Measurements from ENCODE around the gene NRF1. TPM values are rescaled to one million over a fixed set of nuclear protein-coding genes. Genes with fewer than 3 reads are reported as not detected.

Gene NRF1
- total and polyA plus RNA-seq, 2 of the 8 experiments (the other 6 are each of a cell fraction or from before 2014, with no cell fraction given) = 18.2 to 21.4 TPM

DNA sequence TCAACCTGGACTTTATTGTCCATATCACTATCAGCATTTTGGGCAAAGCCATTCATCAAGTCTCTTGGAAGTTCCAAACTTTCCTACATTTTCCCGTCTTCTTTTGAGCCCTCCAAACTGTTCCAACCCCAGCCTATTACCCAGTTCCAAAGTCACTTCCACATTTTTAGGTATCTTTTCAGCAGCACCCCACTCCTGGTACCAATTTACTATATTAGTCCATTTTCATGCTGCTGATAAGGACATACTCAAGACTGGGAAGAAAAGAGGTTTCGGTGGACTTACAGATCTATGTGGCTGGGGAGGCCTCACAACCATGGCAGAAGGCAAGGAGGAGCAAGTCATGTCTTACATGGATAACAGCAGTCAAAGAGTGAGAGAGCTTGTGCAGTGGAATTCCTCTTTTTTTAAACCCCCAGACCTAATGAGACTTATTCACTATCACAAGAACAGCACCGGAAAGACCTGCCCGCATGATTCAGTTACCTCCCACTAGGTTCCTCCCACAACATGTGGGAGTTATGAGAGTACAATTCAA, 50.2 kb downstream of the NRF1 start:
- Histone ChIP-seq H4K91ac (replicated peaks; ENCODE audit: insufficient read length, low read length) (no peak overlapping the region), H4K20me1 (replicated peaks in 1 of 2; ENCODE audit: control insufficient read depth in 1 of 2, insufficient read depth in 2 of 2, low read length in 2 of 2) (peaks cover 0 to 1% of the 10 kb centered on the region in 2 experiments), H2BK120ac (replicated peaks; ENCODE audit: low read depth, low read length) (no peak overlapping the region), H3K27me3 (replicated peaks in 1 of 4; ENCODE audit: control insufficient read depth in 3 of 4, extremely low read depth in 1 of 4, insufficient read depth in 3 of 4, low read length in 3 of 4) (no peaks in the 10 kb centered on the region), H2AFZ (ENCODE audit: low read length) (no peak overlapping the region), H2BK15ac (ENCODE audit: low read length) (no peak overlapping the region), H3K4me3 (ENCODE audit: extremely low read depth in 1 of 4, insufficient read depth in 2 of 4, low read depth in 3 of 4, low read length in 4 of 4) (no peak overlapping the region), H3K4me2 (ENCODE audit: insufficient read depth in 1 of 2, low read depth in 2 of 2, low read length in 2 of 2) (no peak overlapping the region), H2BK5ac (ENCODE audit: low read depth, low read length) (no peak overlapping the region), H3K23ac (ENCODE audit: insufficient read length) (no peak overlapping the region), H3K79me1 (ENCODE audit: low read depth, low read length) (no peaks in the 10 kb centered on the region), H3K36me3 (ENCODE audit: control insufficient read depth in 2 of 4, insufficient read depth in 4 of 4, low read length in 3 of 4) (peaks cover 2 to 56% (median 26%) of the 10 kb centered on the region in 4 experiments; a peak in 7 of 8 replicates), H4K5ac (ENCODE audit: insufficient read length, low read depth, low read length) (no peak overlapping the region), H2BK20ac (ENCODE audit: low read length) (no peak overlapping the region), H3K14ac (ENCODE audit: insufficient read length) (no peak overlapping the region), H3K18ac (ENCODE audit: extremely low read depth, low read length) (no peak overlapping the region), H2AK5ac (ENCODE audit: low read depth, low read length) (no peak overlapping the region), H3K9me3 (ENCODE audit: insufficient read depth in 2 of 2, low read depth in 1 of 2, low read length in 1 of 2) (peaks cover 25 to 40% of the 10 kb centered on the region in 2 experiments), H3K56ac (replicated peaks; ENCODE audit: insufficient read length, low read depth, low read length) (no peak overlapping the region), H4K8ac (ENCODE audit: extremely low read depth, insufficient read depth, low read length) (no peak overlapping the region), H3K23me2 (ENCODE audit: low read depth, low read length) (no peaks in the 10 kb centered on the region), H3K4me1 (replicated peaks in 1 of 4; ENCODE audit: control insufficient read depth in 3 of 4, insufficient read depth in 4 of 4, low read length in 3 of 4) (peaks cover 0 to 12% (median 3%) of the 10 kb centered on the region in 4 experiments; a peak in 4 of 7 replicates), H2BK12ac (ENCODE audit: low read depth, low read length) (no peak overlapping the region), H3K4ac (replicated peaks; ENCODE audit: insufficient read length, low read depth, low read length) (no peak overlapping the region), H3K9ac (replicated peaks in 1 of 4; ENCODE audit: extremely low read depth in 1 of 4, low read depth in 3 of 4, low read length in 3 of 4) (no peak overlapping the region), H3K27ac (ENCODE audit: low read depth, low read length) (no peak overlapping the region), H3K79me2 (ENCODE audit: control insufficient read depth in 1 of 2, insufficient read depth in 2 of 2, low read length in 2 of 2) (peaks cover 0 to 12% of the 10 kb centered on the region in 2 experiments; a peak in 2 of 4 replicates)
- POLR2A ChIA-PET (ENCODE audit: partially characterized antibody) = no interaction called here
- 92% methylated on average over 4 of the region's 4 CpGs; no CpG with 5 or more reads in 1 of the 2 experiments for WGBS, 2 experiments (ENCODE audit: extremely low coverage in 1 of 2, insufficient coverage in 1 of 2, insufficient read length in 1 of 2, insufficient replicate concordance in 2 of 2, low coverage in 1 of 2, low lambda C conversion rate in 2 of 2, missing lambda C conversion rate in 1 of 2)
- no peak for TF ChIP-seq SP2 (IDR thresholded peaks at IDR 0.05; ENCODE audit: low read length)
- TF ChIP-seq TAF7 (optimal IDR thresholded peaks at IDR 0.05; ENCODE audit: borderline replicate concordance, low read depth, low read length) = no peak
- no peak for TF ChIP-seq BRCA1 (IDR thresholded peaks at IDR 0.05; ENCODE audit: low read depth, low read length)
- no peak for TF ChIP-seq CHD1 (IDR thresholded peaks at IDR 0.05; ENCODE audit: low read depth, low read length)
- no peak for TF ChIP-seq KDM1A (IDR thresholded peaks at IDR 0.05; ENCODE audit: borderline replicate concordance, low read length)
- no peak for TF ChIP-seq SIRT6 (IDR thresholded peaks at IDR 0.05; ENCODE audit: low read length)
- no peak for TF ChIP-seq SAP30 (IDR thresholded peaks at IDR 0.05; ENCODE audit: insufficient read depth, insufficient replicate concordance, low read length)
- TF ChIP-seq, protein P1, sequence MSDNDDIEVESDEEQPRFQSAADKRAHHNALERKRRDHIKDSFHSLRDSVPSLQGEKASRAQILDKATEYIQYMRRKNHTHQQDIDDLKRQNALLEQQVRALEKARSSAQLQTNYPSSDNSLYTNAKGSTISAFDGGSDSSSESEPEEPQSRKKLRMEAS (IDR thresholded peaks at IDR 0.05) = no peak
- no peak for TF ChIP-seq SUZ12 (IDR thresholded peaks at IDR 0.05; ENCODE audit: low read length)
- no peak for TF ChIP-seq POU5F1 (IDR thresholded peaks at IDR 0.05; ENCODE audit: low read depth, low read length)
- FAIRE-seq (no peak), DNase-seq (ENCODE audit: low read depth in 1 of 2, low spot score in 2 of 2) (no peak)
- CTCF ChIA-PET (ENCODE audit: partially characterized antibody) = interaction anchor here (0.9 kb wide), 1 partner anchor 163 kb away, joined by 3 read pairs; no protein-coding TSS in a partner anchor
